HG02970 (cell line): ENCODE data around the gene ARL15.

Experiments
- ATAC-seq: cut with Tn5 transposase; IDR thresholded peaks from one replicate; pipeline ENCODE4 v1.9.1; 2021; ENCODE audit warnings: mild to moderate bottlenecking, moderate library complexity, moderate number of reproducible peaks; ENCODE audit not compliant: unreplicated experiment, low FRiP score

Gene ARL15

GRCh38 chr5:53923961-53924360, 386.4 kb downstream of the ARL15 start:
- no peak for ATAC-seq

GRCh38 chr5:53922508-53923498, 387.6 kb downstream of the ARL15 start:
- ATAC-seq: no peak

DNA sequence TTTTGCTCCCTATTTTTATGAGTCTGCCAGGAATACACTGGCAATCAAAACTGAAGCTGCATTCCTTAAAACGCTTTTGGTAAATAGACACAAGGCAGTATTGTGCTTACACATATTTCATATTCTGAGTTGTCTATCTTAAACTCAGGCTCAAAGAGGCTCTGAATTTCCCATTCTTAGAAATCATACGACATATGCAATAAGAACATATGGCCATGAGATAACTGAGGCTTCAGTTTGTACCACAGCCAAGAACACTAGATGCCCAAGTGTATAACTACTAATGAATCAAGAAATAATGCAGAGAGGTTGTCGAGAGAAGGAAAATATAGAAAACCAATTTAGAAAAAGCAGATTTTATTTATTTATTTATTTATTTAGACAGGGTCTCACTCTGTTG, 392.5 kb downstream of the ARL15 start:
- no peak for ATAC-seq

DNA sequence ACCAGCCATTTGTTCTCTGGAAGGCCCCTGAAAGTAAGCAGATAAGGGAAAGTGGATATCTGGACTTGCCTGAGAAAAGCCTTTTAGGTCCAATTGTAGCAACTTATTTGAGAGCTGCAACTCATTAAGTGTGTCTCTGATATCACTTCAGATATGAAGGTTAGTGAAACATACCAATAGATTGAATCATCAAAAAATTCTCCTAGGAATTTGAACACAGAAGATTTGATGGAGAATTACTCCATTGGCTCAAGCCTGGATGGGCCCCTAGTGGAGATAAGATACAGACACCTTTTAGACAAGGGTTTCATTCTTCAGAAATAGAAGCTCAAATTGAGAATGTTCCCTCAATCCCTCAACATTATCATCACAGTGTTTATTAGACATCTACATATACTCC, 393.3 kb downstream of the ARL15 start:
- no peak for ATAC-seq

GRCh38 chr5:53915120-53915519, 395.3 kb downstream of the ARL15 start:
- ATAC-seq: no peak

DNA sequence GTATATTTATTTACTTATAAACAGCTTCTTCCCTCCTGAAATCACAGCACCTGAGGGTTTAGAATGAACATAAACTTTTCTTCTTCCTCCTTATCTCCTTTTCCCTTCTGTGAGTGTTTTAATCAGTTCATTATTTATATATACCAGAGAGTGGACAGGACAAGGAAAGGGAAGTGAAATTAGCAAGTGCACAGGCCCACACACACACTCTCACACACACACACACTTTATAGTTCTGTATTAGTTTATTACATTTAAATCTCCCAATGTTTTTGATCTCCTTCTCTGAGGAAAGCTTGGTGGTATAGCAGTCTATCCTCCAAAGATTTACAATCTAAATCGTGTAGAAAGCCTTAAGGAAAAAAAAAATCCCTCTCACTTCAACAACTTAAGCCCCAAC, 396.4 kb downstream of the ARL15 start:
- ATAC-seq: no peak

DNA sequence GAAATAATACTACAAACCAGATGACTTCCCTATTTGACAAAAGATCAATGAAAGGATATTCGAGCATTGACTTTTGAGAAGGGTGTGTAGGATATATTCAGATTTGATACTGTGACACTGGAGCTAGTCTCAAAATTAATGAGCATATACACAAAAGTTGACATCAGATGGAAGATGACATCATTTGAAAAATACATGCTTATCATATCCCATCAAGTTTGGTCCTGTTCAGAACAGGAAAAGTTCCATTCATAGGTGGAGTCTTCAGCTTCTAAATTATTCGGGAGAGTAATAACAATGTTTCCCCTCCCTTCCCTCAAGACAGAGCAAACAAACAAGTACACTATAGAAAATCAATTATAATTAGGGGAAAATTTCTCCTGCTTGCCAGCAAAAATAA, 401.6 kb downstream of the ARL15 start:
- no peak for ATAC-seq

DNA sequence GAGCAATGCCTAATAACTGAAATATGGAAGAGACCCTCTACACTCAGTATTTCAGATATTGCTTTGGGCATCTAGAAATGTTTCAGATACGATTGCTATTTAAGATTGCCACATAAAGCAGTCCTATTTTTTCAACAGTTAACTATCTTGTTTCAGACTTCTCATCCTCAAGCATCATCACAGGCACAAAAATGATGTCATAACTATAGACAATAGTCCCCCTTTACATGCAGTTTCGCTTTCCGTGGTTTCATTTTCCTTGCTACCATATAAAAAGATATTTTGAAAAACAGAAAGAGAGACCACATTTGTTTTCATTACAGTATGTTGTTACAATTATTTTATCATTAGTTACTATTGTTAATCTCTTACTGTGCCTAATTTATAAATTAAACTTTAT, 402.5 kb downstream of the ARL15 start:
- ATAC-seq: no peak

DNA sequence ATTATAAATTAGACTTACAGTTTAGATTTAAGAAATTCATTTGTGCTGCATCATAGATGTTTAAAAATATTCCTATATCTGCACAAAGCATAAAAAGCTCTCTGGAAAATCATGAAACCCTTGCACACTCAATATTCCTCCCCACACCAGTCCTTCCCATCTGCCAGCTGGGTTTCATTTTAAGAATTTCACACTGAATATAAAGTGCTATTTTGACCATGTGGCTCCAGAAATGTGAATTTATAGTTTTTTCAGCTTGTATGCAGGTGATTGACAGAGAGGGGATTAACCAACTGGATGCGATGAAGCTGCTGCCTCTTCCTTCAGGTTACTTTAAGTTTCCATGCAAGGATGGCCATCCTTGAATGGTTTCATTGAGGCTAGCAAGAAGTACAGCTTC, 403.6 kb downstream of the ARL15 start:
- ATAC-seq: no peak

- no peak for ATAC-seq
Measured at GRCh38 chr5:53902296-53902907, 408.0 kb downstream of the ARL15 start.

DNA sequence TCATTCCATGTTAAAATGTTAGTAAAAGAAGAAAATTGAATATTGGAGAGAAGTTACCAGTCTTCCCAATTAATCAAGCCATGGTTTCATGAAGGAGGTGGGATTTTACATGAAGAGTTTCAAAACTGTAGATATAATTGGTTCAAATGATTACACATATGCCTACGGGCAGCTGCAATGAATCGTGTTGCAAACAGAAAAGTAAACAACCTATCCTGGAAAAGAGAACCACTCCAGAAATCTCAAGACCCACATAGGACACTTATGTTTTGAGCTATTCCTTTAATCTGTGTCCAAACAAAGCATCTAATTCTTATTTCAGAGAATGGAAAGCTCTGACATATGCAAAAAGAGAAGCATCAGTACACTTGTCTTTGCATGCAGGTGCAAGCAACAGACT, 409.7 kb downstream of the ARL15 start:
- ATAC-seq: no peak

DNA sequence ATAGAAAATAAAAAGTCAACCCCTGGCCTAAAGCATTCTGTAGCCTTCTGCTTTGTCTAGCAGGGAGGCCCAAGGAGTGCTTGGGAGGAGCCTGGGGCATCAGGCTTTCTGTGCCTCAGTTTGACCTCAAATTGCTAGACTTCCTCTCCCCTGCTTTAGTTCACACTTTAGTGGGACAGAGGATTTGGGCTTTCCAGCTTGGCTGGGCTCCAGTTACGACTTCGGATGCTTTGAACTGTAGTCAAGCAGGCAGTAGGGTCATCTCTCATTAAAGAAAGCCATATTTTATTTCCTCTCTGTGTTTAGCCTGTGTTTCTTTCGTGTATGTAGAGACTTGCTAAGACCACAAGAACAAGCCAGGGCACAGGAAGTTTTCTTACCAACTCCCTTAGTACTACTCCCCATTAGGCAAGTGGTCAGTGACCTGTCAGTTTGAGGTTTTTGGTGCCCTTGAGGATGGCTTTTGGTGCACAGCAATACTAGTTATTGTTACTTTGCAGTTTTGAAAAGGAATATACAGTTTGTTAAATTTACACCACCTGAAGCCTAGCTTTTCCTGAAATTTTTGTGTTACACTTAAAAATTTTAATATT, 415.2 kb downstream of the ARL15 start:
- ATAC-seq: no peak

DNA sequence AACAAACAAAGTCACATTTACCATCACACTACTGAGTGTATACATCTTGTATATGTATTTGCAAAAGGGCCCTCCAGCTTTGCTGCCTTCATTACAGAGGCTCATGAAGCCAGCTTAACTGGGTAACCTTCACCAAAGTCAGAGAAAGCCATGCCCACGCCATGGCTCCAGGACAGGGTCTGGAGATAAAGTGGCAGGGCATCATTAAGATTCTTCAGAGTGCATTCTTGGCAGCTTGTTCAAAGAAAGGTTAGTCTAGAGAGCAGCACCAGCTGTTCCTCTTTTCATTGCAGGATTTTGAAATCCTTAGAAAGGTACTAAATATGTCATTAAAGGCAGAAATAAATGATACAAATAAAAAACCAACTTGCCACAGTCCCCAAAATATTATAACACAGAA, 416.7 kb downstream of the ARL15 start:
- no peak for ATAC-seq

- no peak for ATAC-seq
Measured at GRCh38 chr5:53892224-53892623, 418.1 kb downstream of the ARL15 start.

DNA sequence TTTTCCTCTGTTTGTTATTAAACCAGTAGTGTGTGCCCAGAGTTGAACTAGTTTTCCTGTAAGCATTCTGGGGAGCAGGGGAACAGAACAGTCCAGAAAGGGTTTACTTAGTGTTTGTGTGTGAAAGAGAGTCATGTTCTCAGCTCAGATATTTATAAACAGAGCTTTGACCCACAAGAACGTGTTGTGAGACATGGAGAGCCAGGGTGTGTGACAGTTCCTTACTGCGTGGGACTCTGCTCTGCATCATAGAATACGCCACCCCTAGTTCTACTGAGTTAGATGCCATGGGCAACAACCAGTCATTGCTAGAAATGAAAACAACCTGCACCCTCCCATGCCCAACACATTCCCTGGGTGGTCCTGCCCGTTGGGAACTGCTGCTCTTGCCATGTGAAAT, 419.2 kb downstream of the ARL15 start:
- no peak for ATAC-seq

DNA sequence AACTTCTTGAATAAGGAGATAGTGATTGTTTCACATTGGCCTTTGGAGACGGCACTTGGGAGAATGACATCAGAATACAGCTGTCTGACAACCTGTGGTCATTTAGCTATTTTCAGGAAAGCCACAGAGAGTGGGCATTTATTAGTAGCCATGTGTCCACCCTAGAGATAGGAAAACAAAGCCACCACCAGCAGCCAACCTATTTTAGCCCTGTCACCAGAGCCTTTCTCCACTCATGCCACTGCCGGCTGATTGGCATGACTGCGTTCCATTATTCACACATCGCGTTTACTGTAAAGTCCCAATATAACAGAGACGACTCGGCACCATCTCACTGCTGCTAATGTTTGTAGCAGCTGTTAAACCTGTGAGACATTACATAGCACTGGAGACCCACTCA, 419.9 kb downstream of the ARL15 start:
- ATAC-seq: no peak

GRCh38 chr5:53884844-53885243, 425.5 kb downstream of the ARL15 start:
- no peak for ATAC-seq

GRCh38 chr5:53884417-53884816, 426.0 kb downstream of the ARL15 start:
- ATAC-seq: no peak

- no peak for ATAC-seq
Measured at GRCh38 chr5:53882676-53883031, 427.7 kb downstream of the ARL15 start.

DNA sequence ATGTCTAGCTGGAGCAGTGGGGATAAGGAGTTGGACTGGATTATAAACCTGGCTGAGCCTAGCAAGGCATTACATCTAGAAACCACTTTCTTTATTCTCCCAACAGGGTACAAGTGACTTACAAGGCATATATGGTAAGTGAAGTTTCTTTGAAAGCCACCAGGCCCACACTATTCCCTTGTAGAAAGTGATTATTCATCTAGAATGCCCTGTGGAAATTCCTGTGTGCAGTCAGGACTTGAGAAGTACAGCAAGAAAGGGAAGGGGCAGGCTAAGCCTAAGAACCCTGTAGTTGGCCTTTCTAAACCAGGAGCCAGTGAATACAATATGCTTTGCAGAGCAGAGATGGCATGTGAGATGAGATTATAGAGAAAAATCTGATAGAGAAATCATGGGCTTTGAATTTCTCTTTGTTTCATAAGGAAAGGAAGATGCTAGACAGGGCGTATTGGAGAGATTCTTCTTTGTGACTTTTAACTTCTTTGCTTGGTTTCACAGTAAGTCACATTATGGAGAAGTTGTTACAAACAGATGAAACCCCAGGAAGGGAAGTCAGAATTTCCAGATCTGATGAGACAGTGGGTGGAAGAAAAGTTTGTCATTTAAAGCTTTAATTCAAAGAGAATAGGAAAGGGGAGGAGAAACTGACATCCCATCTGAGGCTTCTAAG, 428.2 kb downstream of the ARL15 start:
- ATAC-seq: no peak

DNA sequence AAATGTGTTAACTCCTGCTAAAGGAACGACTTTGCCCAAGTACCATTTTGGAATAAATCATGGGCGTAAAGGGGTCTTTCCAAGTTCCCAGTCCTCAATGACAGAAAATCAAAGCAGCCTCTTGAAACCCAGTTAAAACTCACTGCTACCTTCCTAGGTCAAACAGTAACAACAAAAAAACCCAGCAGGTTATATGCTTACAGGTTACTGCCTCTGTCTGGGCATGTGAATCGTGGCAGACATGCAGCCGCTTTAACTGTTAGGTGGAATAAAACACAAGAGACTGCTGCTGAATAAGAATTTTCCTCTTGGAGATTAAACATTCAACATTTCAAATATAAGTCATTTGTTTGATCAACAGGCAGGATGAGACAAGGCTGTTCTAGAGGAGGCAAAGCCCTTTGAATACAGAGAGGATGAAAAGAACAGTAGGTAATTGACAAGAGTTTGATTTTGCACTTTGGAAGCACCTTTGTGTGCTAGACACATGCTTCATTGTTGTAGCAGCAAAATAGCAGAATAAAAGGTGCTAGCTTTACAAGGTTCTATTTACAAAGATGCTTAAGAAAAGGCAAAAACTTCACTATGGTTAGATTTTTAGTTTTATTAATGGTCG, 430.6 kb downstream of the ARL15 start:
- no peak for ATAC-seq
